Measurements from ENCODE around the gene GALNT16.
A peak's percentile ranks its signal among the peaks of the same experiment; 100 is the strongest.
"Not testable (repeated sequence)": the region's sequence is repeated elsewhere in the genome, so short reads cannot be mapped to it uniquely, and the experiment has no call there.

Gene GALNT16

GRCh38 chr14:69363055-69363454, 103.1 kb downstream of the GALNT16 start:
- no peak for DNase-seq (ENCODE audit: low read depth, low spot score)

GRCh38 chr14:69363964-69364363, 104.0 kb downstream of the GALNT16 start:
- no peak for DNase-seq (ENCODE audit: low read depth, low spot score)

- no peak for DNase-seq (ENCODE audit: low read depth, low spot score)
Measured at GRCh38 chr14:69364378-69364777, 104.4 kb downstream of the GALNT16 start.

GRCh38 chr14:69366069-69366468, 106.1 kb downstream of the GALNT16 start:
- no peak for DNase-seq (ENCODE audit: low read depth, low spot score)

- no peak for DNase-seq (ENCODE audit: low read depth, low spot score)
Measured at GRCh38 chr14:69366761-69367160, 106.8 kb downstream of the GALNT16 start.

- DNase-seq (ENCODE audit: low read depth, low spot score), result no peak
Measured at GRCh38 chr14:69368381-69368780, 108.4 kb downstream of the GALNT16 start.

- no peak for DNase-seq (ENCODE audit: low read depth, low spot score)
Measured at GRCh38 chr14:69370061-69370460, 110.1 kb downstream of the GALNT16 start.

- DNase-seq (ENCODE audit: low read depth, low spot score), result no peak
Measured at GRCh38 chr14:69372146-69372545, 112.2 kb downstream of the GALNT16 start.

- DNase-seq (ENCODE audit: low read depth, low spot score), result no peak
Measured at GRCh38 chr14:69373104-69373503, 113.1 kb downstream of the GALNT16 start.

- DNase-seq (ENCODE audit: low read depth, low spot score), result no peak
Measured at GRCh38 chr14:69374235-69374634, 114.3 kb downstream of the GALNT16 start.

GRCh38 chr14:69375182-69375581, 115.2 kb downstream of the GALNT16 start:
- no peak for DNase-seq (ENCODE audit: low read depth, low spot score)

GRCh38 chr14:69375722-69376121, 115.8 kb downstream of the GALNT16 start:
- DNase-seq (ENCODE audit: low read depth, low spot score), result no peak

GRCh38 chr14:69376439-69376838, 116.5 kb downstream of the GALNT16 start:
- DNase-seq (ENCODE audit: low read depth, low spot score), result no peak

GRCh38 chr14:69378274-69378673, 118.3 kb downstream of the GALNT16 start:
- DNase-seq (ENCODE audit: low read depth, low spot score), result no peak

GRCh38 chr14:69387311-69387710, 127.4 kb downstream of the GALNT16 start:
- DNase-seq (ENCODE audit: low read depth, low spot score), result no peak

- not testable (repeated sequence) for DNase-seq (ENCODE audit: low read depth, low spot score)
Measured at GRCh38 chr14:69391400-69391799, 131.4 kb downstream of the GALNT16 start.

GRCh38 chr14:69392481-69392880, 132.5 kb downstream of the GALNT16 start:
- DNase-seq (ENCODE audit: low read depth, low spot score), result no peak

GRCh38 chr14:69395929-69396328, 136.0 kb downstream of the GALNT16 start:
- DNase-seq (ENCODE audit: low read depth, low spot score), result no peak

GRCh38 chr14:69398053-69398817, 138.3 kb downstream of the GALNT16 start, which contains the start of the genes ERH and SLC39A9:
ERH (minus strand) TSS chr14:69398299; CDS start chr14:69398233, 66 bp downstream.
SLC39A9 (plus strand) TSS chr14:69398692; CDS start chr14:69399370, 678 bp downstream.
- DNase-seq (ENCODE audit: low read depth, low spot score), result peak; percentile 94

GRCh38 chr14:69398818-69399210, 138.9 kb downstream of the GALNT16 start:
- no peak for DNase-seq (ENCODE audit: low read depth, low spot score)

- DNase-seq (ENCODE audit: low read depth, low spot score), result no peak
Measured at GRCh38 chr14:69399750-69400149, 139.8 kb downstream of the GALNT16 start.

GRCh38 chr14:69400154-69400553, 140.2 kb downstream of the GALNT16 start:
- DNase-seq (ENCODE audit: low read depth, low spot score), result no peak

- no peak for DNase-seq (ENCODE audit: low read depth, low spot score)
Measured at GRCh38 chr14:69401841-69402240, 141.9 kb downstream of the GALNT16 start.

GRCh38 chr14:69404478-69404877, 144.5 kb downstream of the GALNT16 start:
- no peak for DNase-seq (ENCODE audit: low read depth, low spot score)

Data from smooth muscle cell of the brain vasculature (primary cell).